Measurements from ENCODE around the gene DBH.

The DBH gene

DNA sequence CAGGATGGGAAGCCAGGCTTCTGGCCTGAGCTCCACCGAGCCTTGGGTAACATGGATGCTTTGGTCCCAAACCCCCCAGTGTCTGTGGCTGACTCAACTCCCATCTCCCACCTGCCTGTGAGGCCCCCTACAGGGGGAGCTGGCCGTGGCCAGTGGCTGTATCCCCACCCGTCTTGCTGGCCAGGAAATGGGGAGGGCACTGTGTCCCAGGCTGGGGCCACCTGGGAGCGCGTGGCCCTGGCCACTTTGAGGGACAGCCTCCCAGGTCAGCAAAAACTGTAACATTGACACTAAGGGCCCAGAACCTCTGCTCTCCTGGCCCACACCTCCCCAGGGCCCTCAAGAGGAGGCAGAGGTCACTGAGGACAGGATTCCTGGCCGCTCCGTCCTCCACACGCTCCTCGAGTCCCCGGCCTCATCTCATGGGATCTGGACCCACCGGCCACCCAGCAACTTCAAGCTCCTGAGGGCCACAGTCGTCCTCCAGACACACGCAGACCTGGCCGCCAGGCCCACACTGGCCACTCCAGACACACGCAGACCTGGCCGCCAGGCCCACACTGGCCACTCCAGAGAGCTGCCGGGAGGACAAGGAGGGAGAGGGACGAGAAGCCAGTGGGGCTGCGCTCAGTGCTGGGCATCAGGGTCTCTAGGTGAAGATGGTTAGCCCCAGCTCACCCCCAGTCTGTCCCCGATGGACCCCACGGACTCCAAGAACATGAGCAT, 44.2 kb downstream of the DBH start:
- no peak for DNase-seq (ENCODE audit: insufficient read length, low spot score)
- no peak for FAIRE-seq

DNA sequence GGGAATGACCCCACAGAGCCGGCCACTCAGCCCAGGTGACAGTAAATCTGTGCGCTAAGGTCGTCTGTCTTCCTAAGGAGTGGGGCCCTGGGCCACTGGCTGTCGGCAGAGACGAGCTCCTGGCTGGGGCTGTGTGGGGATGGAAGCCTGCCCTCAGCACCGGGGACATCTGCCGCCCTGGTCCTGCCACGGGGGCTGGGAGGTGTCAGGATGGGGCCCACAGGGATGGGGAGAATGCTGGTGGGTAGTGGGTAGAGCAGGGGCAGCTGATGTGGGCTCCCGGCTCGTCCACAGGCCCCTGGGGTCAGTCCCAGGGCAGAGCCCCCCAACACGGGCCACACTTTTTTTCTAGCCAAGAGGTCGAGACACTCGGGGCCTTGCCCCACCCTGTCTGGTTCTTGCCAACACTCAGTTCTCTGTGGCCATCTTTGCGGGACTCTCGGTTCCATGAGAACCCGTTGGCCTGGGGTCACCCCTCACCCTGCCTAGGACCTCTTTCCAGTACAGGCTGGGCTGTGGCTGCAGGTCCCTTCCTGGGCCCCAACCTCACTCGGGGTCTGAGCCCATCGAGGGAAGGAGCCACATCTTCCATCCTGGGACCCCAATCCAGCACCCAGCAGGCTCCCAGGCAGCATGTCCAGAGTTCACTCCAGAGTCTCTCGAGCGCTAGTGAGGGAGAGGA, 45.0 kb downstream of the DBH start:
- FAIRE-seq (no peak), DNase-seq (ENCODE audit: insufficient read length, low spot score) (no peak)

DNA sequence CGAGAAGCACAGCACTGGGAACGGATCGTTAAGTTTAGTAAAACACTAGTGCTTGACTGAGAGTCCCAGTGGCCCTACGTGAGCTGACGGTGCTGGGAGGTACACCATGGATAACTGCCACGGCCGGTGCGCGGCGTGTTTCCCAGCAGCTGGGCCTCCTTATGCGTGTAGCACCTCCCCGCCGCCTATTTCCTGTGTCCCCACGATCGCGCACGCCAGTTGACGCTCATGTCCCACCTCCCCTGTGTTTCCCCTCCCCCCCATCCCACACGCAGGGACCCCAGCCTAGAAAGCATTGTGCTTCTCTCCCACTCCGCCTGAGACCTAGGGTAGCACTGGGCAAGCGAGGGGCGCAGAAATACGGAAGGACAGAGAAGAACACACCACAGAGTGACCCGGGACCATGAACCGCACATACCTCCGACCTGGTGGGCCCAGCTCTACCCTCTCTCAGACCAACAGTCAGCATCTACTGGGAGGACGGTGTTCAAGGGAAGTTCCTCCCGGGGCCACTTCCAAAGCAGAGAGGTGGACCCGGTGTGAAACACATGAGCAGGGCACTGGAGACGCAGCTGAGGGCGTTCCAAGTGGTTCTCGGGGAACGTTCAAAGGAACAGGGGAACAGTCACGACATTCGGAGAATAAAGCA, 45.6 kb downstream of the DBH start:
- DNase-seq (ENCODE audit: insufficient read length, low spot score) (no peak), FAIRE-seq (no peak)

DNA sequence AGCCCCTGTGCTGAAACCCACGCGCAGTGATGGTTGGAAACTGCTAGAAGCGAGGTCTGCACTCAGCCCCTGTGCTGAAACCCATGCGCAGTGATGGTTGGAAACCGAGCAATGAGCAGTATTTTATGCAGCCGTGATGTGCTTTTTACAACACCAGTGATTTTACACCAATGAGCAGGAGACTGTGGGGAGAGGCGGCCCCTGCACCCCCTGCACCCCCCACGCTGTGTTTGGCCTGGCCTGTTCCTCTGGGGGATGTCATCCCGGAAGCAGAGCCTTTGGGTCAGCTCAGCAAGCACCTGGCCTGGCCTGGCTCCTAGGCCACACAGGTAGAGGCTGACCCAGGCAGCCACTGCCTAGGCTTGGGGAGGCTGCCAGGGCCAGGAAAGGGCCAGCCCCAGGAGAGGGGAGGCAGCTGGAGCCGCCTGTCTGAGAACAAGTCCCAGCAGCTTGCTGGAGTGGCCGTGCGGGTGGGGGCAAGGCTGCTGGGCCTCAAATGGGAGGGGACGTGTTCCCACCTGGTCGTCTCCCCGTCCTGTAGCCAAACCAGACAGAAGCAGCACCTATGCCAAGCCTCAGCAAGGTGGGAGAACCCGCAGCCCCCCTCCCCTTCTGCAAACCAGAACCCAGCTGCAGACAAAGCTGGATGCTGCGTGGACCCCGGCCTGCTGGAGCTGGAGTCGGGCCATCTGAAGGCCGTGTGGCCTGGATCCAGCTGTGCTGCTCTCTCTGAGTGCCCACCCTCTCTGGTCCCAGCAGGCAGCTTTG, 46.8 kb downstream of the DBH start:
- FAIRE-seq (no peak), DNase-seq (ENCODE audit: insufficient read length, low spot score) (no peak)

DNA sequence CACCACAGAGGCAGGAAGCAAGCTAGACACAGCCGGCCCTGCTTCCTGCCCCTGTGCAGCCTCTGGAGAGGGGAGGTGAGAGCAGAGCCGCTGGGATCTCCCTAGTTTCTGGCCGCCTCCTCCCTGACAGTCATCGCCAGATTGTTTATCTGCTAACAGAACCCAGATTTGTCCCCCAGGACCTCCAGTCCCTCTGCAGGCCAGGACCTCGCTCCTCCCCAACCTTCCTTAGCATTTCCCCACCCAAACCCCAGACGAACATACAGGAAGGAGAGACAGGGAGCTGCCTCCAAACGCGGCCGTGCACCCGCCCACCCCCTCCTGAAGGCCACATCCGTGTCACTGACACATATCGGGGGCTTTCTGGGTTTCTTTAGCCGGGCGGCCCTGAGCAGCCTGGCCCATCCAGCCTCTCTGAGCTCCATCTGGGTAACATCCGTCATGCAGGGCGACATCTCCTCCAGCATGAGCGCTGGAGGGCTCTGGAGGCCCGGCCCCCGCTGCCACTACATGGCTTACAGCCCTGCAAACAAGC, 47.5 kb downstream of the DBH start:
- DNase-seq (ENCODE audit: insufficient read length, low spot score), result no peak
- FAIRE-seq, result no peak

DNA sequence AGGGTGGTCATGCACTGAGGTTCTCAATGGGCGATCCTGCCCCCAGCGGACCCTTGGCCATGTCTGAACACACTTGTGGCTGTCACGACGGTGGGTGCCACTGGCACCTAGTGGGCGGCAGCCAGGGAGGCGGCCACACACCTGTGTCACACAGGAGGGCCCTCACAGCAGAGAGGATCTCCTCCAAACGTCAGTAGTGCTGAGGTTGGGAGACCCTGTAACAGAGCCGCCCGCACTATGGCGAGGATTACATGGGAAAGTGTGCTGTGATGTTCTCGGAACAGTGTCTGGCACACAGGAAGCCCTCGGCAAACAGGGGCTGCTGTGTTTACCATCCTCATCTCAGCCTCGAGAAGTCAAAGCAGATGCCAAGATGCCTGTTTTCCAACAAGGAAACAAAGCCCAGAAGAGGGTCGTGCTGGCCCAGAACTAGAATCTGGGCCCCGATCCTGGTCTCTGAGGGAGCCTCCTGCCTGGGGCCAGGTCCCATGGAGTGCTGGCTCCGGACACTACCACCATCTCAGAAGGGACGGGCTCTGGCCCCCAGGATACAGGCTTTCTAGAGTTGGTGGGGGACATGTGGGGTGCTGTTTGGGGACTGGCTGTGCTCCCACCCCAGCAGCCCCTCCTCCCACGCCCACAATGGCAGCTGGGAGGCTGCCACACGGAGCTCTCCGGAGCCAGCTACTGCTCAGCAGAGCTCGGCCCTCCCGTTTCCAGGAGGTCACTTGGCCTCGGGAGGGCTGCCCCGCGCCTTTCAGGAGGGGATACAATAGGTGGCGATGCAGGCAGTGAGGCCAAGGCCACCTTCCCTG, 48.2 kb downstream of the DBH start:
- no peak for FAIRE-seq
- DNase-seq (ENCODE audit: insufficient read length, low spot score), result no peak

DNA sequence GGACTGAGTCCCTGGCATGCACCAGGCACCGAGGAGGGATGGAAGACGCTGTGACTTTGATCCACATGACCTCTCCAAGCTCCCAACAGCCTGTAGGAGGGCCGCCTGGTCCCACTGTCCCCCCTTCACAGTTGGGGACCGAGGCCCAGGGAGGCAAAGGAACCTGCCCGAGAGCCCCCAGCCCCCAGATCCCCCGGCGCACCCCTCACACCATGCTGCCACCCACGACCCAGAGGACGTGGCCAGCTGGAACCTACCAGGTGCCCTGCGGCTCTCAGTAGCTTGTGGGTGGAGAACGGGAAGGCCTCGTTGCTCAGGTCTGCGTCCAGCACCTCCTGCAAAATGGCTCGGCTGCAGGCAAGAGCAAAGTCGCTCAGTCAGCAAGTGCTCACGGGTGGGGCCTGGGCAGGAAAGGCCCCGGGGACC, 48.8 kb downstream of the DBH start:
- DNase-seq (ENCODE audit: insufficient read length, low spot score), result no peak
- no peak for FAIRE-seq

DNA sequence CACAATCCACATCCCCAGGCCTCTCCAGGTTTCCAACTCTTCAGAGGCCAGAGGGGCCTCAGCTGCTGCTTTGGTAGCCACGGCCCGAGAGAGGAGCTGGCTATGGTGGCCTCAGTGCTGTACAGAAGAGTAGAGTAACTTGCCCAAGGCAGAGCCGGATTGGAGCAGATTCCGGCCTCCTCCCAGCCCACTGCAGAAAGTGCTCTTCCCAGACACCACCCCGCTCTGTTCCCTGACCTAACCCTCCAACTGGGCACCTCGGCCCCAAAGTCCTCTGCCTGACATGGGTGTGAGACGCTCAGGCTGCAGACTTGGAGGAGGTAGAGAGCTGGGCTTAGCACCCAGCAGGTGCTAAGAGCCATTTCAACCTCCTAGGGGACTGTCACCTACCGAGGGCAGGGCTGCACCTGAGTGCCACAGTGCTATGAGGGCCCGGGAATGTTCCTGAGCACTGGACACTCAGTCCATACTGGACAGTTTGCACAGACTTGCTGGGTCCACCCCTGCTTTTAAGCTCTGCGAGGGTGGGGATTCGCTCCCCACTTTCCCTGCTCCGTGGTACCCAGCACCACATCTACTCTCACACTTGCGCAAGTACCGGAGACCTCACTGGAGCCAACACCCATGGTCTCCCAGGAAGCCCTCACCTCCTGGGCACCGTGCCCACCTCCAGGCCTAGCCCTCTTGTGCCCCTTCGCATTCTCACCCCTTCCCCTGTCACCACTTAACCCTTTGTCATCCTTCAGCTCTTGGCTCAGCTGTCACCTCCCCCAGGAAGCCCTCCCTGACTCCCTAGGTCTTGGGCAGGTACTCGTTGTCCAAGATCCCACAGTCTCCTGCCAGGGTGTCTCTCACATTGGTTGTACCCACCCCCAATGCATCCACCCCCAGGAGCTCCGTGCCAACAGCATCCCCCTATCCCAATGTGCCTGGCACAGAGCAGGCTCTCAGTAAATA, 49.8 kb downstream of the DBH start:
- FAIRE-seq (no peak), DNase-seq (ENCODE audit: insufficient read length, low spot score) (no peak)

DNA sequence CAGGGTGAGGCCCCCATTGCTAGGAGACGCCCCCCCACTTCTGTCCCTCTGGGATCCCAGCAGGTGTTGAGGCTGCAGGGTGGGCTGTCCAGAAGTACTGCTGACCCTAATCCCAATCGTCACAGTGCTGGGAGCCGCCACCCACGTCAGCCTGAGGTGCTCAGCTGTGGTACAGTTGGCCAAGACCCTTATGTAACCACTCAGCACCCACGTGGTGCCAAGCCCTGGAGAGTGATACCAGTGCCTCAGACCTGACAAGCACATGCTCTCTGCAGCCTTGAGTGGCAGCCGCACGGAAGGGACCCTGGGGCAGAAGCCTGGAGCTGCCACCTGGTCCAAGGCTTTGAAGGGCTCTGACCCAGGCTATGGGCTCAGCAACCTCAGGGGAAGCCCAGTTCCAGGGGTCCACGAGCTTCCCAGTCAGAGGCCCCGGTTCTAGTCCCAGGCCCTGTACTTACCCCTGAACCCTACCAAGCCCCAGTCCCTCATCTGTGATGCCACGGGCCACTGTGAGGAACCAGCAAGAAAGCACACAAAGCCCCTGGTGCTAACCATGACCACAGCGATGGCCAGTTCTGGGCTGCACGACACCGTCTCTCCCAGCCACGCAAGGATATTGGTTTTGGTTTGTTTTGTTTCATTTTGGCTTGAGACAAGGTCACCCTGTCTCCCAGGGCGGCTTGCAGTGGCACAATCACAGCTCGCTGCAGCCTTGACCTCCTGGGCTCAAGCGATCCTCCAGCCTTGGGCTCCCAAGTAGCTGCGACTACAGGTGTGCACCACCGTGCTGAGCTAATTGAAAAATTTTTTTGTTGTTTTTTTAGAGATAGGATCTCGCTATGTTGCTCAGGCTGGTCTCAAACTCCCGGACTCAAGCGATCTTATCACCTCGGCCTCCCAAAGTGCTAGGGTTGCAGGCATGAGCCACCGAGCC, 50.7 kb downstream of the DBH start:
- no peak for FAIRE-seq

DNA sequence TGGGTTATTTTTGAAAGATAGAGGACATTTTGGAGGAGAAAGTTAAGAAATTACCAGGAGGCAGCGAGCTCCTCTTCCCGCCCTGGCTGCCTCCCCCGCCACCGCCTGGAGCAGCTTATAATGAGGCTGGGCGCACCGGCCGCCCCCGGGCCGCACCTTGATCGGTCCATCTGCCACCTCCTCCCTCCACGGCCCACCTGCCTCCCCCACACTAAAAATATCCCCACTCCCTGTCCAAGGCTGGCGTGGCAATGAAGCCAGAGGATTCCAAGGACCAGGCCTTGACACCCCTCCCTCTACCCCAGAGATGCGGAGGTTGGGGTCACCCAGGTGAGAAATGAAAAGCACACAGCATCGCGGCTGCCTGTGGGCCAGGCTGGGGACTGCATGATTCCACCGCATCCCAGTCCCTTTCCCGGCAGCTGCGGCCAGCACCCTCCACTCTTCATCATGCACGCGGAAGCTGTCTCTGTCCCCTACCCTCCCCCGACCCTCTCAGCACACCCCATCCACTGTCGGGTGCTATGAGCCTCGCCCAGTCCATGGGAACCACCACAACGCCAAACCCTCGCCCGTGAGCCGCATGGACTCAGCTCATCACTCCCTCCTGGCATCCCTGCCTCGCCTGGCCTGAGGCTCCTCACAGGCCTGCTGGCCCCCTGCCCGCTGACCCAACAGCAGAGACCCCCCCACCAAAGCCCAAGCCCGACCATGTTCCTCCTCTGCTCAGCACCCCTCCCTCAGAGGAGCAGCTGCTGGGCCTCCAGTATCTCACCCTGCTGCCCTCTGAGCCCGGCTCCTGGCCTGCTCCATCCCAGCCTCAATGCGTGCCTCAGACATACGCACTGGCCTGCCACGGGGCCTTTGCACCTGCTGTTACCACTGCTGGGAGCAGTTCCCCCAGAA, 51.9 kb downstream of the DBH start:
- DNase-seq (ENCODE audit: insufficient read length, low spot score) (no peak), FAIRE-seq (no peak)

More for the DNA sequence above, 50.7 kb downstream of the DBH start:
- no peak for DNase-seq (ENCODE audit: insufficient read length, low spot score)

DNA sequence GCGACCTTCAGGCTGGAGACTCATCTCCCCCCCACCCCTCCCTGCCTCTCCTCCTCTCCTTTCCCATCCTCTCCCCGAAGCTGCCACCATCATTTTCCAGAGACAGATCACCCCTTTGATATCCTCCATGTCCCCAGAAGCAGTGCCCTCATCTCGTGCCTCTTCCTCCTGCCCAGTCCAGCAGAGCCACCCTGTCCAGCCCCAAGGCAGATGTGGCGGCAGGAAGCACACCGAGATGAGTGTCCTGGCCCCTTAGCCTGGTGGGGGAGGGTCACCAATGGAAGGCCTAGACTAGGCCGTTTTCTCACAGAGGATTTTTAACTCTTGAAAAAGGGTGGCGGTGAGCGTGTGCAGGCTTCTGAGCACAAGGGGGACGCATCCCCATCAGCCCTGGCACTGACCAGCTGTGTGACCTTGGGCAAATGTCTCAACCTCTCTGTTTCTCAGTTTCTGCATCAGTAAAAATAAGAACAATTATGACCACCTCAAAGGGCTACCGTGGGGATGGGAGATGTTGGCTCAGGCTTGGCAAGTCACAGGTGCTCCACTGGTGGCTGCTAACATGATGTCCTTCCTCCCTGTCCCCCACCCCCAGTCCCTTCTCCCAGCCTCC, 53.1 kb downstream of the DBH start:
- no peak for FAIRE-seq
- no peak for DNase-seq (ENCODE audit: insufficient read length, low spot score)

DNA sequence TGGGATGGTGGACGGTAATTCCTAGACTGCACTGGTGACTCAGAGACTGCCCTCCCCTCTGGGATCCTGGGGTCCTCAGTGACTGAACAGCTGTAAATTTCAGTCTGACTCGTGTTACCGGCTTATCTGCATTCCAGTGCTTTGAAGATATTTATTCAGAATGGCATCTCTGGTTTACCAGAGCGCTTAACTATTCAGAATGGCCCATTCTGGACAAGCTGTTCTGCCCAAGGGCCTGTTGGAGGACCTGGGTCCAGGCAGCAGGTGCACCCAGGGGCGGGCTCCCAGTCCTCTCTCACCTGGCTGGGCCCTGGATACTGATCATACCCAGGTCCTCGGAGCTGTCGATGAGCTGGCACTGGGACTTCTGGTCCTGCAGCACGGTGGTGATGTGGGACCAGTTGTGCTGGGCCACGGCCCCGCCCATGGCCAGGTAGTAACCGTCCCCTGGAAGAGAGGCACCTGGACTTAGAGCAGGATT, 54.0 kb downstream of the DBH start:
- no peak for FAIRE-seq
- no peak for DNase-seq (ENCODE audit: insufficient read length, low spot score)

DNA sequence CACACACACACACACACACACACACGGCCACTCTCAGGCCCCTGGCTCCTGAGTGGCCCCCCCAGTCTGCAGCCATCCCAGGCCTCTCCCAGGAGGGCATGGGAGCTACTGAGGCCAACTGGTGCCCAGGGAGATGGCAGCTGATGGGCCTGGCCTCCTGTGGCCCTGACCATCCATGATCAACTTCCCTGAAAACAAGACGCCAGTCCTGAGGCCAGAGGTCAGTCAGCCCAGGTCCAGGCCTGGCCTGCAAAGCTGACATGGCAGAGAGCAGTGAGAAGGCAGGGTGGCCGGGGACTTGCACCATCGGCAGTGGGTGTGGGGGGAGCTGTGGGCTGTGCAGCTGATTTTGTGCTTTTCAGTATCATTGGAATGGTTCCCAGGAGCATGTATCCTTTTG, 55.0 kb downstream of the DBH start:
- FAIRE-seq, result no peak
- DNase-seq (ENCODE audit: insufficient read length, low spot score), result no peak

DNA sequence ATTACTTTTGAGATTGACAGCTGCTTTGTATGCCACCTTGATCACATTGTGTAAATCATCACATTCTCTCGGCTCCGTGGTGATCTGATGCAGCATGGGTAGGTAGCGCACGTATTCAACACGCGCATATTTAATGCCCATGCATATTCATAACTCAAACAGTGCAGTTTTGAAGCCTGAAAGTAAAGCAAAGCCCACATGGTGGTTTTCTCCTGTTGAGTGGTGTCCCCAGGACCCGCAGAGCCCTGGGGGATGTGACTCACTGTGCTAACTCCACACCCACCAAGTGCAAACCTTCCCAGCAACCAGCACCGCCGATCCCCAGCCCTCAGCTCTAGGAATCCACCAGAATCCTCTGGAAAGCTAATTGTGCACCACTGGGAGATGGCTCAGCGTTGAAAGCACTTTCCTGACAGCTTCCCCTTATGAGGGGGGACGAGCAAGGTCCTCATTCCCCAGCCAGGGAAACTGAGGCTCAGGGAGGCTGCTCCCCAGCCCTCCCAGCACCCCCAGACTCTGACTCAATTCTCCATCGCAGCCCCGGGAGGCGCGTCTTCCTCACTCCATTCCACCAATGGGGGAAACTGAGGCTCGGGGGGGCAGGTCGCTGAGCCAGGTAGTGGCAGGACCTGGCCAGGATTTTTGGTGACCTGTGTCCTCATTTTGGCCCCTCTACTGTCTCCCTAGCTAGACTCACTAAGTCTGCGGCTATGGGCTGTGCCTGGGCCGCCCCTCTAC, 55.6 kb downstream of the DBH start:
- DNase-seq (ENCODE audit: insufficient read length, low spot score) (no peak), FAIRE-seq (no peak)

DNA sequence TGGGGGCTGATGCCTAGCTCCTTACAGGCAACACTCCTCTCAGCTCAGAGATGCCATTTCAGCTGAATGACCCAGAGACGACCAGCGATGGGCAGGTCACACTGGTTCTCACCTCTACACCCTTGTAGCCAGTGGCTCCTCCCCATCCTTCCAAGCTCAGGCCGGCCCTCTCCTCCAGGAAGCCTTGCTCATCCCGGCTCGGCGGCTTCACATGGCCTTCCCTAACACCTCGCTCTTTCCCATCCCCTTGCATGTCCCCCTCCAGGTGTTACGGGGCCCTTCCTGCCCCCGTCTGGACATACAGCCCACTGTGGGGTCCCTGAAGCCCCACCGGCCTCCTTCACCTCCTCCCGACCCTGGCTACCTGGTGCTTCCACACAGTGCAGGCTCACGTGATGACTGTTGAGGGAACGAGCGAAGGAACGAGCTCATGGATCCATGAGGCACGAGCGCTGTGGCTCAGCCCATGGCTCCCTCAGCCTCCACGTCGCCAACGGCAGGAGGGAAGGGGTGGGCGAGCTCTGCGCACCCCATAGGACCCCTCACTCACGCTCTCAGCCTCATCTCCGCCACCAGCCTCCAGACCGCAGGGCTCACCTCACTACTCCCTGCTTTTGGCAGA, 56.3 kb downstream of the DBH start:
- FAIRE-seq (no peak), DNase-seq (ENCODE audit: insufficient read length, low spot score) (no peak)
